ENCODE measurements around the gene CDK5R2.

GRCh38 chr2:218992703-218993344 lies 33.4 kb downstream of the CDK5R2 start:
- TF ChIP-seq POLR2AphosphoS5 (IDR thresholded peaks at IDR 0.05), result no peak
- no peak for TF ChIP-seq CTCF (IDR thresholded peaks at IDR 0.05 in 8 of 11, conservative IDR thresholded peaks at IDR 0.05 in 3 of 11)

Measured in spleen (tissue), 7 donors.